Neural cell (in vitro differentiated cells): Measurements from ENCODE around the gene NFIA. TPM values are rescaled to one million over a fixed set of nuclear protein-coding genes. Genes with fewer than 3 reads are reported as not detected.

Experiments
- H2AFZ ChIP-seq: fragments of 200-600, 300-800 bp; sonication (generic), shearing (Covaris generic); 2 replicates; pipeline ENCODE4 v1.6.0; 2014; ENCODE audit warnings: low read depth, mild to moderate bottlenecking, antibody characterized with exemption, low read length, moderate library complexity
- H3F3A ChIP-seq: fragments of 200-600 bp; shearing (Covaris generic); 2 replicates; pipeline ENCODE4 v1.6.1; 2016; ENCODE audit warnings: mild to moderate bottlenecking, moderate library complexity, mixed read lengths, antibody characterized with exemption, low read length; ENCODE audit not compliant: insufficient read depth, poor library complexity, severe bottlenecking
- H3K27ac ChIP-seq: fragments of 200-600, 300-800 bp; sonication (generic), shearing (Covaris generic); 2 replicates; pipeline ENCODE4 v1.5.1; 2014; ENCODE audit warnings: mild to moderate bottlenecking, low read length, moderate library complexity
- H3K27me3 ChIP-seq: fragments of 300-800, 200-600 bp; sonication (generic), shearing (Covaris generic); 2 replicates; pipeline ENCODE4 v1.6.0; 2014; ENCODE audit warnings: mild to moderate bottlenecking, low read depth, low read length, moderate library complexity; ENCODE audit not compliant: insufficient read depth
- H3K36me3 ChIP-seq: fragments of 300-800, 200-600 bp; sonication (generic), shearing (Covaris generic); 2 replicates; pipeline ENCODE4 v1.5.1; 2014; ENCODE audit warnings: mild to moderate bottlenecking, antibody characterized with exemption, low read length, moderate library complexity; ENCODE audit not compliant: insufficient read depth
- H3K4me2 ChIP-seq: fragments of 300-800, 200-600 bp; sonication (generic), shearing (Covaris generic); 2 replicates; pipeline ENCODE4 v1.6.0; 2014; ENCODE audit warnings: mild to moderate bottlenecking, low read length
- H3K4me3 ChIP-seq: fragments of 300-800, 200-600 bp; sonication (generic), shearing (Covaris generic); 2 replicates; pipeline ENCODE4 v1.5.1; 2014; ENCODE audit warnings: mild to moderate bottlenecking, low read length, moderate library complexity
- H3K79me2 ChIP-seq: fragments of 200-600 bp; shearing (Covaris generic); replicated peaks from 2 replicates; pipeline ENCODE4 v1.6.0; 2014; ENCODE audit warnings: mild to moderate bottlenecking, low read length, moderate library complexity; ENCODE audit not compliant: insufficient read depth
- H3K9ac ChIP-seq: fragments of 300-800, 200-600 bp; sonication (generic), shearing (Covaris generic); 2 replicates; pipeline ENCODE4 v1.6.1; 2016; ENCODE audit warnings: mild to moderate bottlenecking, low read length, mixed read lengths
- H3K9me2 ChIP-seq: fragments of 200-600 bp; shearing (Covaris generic); 2 replicates; pipeline ENCODE4 v1.6.1; 2016; ENCODE audit warnings: mild to moderate bottlenecking, low read length, mixed read lengths; ENCODE audit not compliant: insufficient read depth
- H3K9me3 ChIP-seq: fragments of 200-600, 300-800 bp; sonication (generic), shearing (Covaris generic); 2 replicates; pipeline ENCODE4 v1.6.1; 2016; ENCODE audit warnings: mild to moderate bottlenecking, mixed run types, low read length, moderate library complexity, mixed read lengths
- H4K20me1 ChIP-seq: fragments of 200-600 bp; shearing (Covaris generic); 2 replicates; pipeline ENCODE4 v1.6.1; 2016; ENCODE audit warnings: mild to moderate bottlenecking, mixed run types; ENCODE audit not compliant: insufficient read depth
- EP300 ChIP-seq: fragments of 450-650 bp; conservative IDR thresholded peaks from 2 replicates; pipeline ENCODE4 v1.6.1; 2014; ENCODE audit warnings: antibody characterized with exemption, mild to moderate bottlenecking, moderate library complexity; ENCODE audit not compliant: poor library complexity, severe bottlenecking
- EZH2 ChIP-seq: fragments of 200-600, 300-800 bp; shearing (Covaris generic), sonication (generic); IDR thresholded peaks from 2 replicates; pipeline ENCODE4 v1.6.1; 2014; ENCODE audit warnings: antibody characterized with exemption, low read length, borderline replicate concordance, mild to moderate bottlenecking; ENCODE audit not compliant: insufficient read depth, poor library complexity, severe bottlenecking
- MXI1 ChIP-seq: fragments of 450-650 bp; conservative IDR thresholded peaks from 2 replicates; pipeline ENCODE4 v1.6.1; 2014; ENCODE audit warnings: antibody characterized with exemption, mild to moderate bottlenecking; ENCODE audit not compliant: poor library complexity, severe bottlenecking
- POLR2AphosphoS5 ChIP-seq: IDR thresholded peaks from 2 replicates; pipeline ENCODE4 v1.6.1; 2012
- RAD21 ChIP-seq: fragments of 450-650 bp; conservative IDR thresholded peaks from 2 replicates; pipeline ENCODE4 v1.6.1; 2014; ENCODE audit warnings: antibody characterized with exemption, mild to moderate bottlenecking, moderate library complexity
- SMC3 ChIP-seq: fragments of 450-650 bp; conservative IDR thresholded peaks from 2 replicates; pipeline ENCODE4 v1.6.1; 2014; ENCODE audit warnings: antibody characterized with exemption, mild to moderate bottlenecking, moderate library complexity; ENCODE audit not compliant: poor library complexity
- TAF1 ChIP-seq: IDR thresholded peaks from 2 replicates; pipeline ENCODE4 v1.6.1; 2012; ENCODE audit warnings: low read depth
- polyA plus RNA-seq: library from polyadenylated mRNA; depleted of rRNA; stranded (reverse); fragments of >200 nt; gene quantifications from 2 replicates; pipeline ENCODE4 v1.2.3, GENCODE V29; 2014
- TF ChIP-seq, protein P1 (sequence below): fragments of 450-650 bp; IDR thresholded peaks from 2 replicates; pipeline ENCODE4 v1.5.1; 2014; ENCODE audit warnings: antibody characterized with exemption, mild to moderate bottlenecking, moderate library complexity; ENCODE audit not compliant: poor library complexity, severe bottlenecking
- TF ChIP-seq, protein P2 (sequence below): IDR thresholded peaks from 2 replicates; pipeline ENCODE4 v1.6.1; 2012; ENCODE audit warnings: borderline replicate concordance

NFIA gene
- polyA plus RNA-seq, 1 donor from 2014 or later, result 0.47 TPM

DNA sequence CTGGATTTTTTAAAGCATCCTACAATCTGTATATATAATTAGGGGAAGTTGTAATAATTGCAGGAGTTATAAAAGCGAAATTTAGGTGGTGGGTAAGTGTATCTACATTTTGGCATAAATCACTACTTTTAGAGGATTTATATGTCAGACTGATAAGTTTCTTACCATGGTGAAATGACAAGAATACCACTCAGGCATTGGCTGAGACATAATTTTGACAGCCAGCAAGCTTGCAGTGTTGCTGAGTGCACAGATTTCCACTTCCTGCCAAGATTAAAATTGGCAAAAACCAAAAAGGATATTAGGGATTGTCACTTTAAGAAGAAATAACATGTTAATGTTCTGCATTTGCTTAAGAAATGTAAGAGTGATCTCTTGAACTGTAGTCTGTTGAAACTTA, 28.2 kb downstream of the NFIA start:
- Histone ChIP-seq H3K4me3 (no peak overlapping the region), H3K79me2 (no peaks in the 10 kb centered on the region), H3K27me3 (no peaks in the 10 kb centered on the region), H2AFZ (no peak overlapping the region), H3K27ac (no peak overlapping the region), H3K9ac (no peak overlapping the region), H3F3A (no peaks in the 10 kb centered on the region), H3K9me3 (no peaks in the 10 kb centered on the region), H3K4me2 (no peak overlapping the region), H3K36me3 (no peaks in the 10 kb centered on the region), H3K9me2 (no peaks in the 10 kb centered on the region), H4K20me1 (no peaks in the 10 kb centered on the region)
- TF ChIP-seq RAD21 (no peak), POLR2AphosphoS5 (no peak), TAF1 (no peak), SMC3 (no peak), EP300 (no peak), MXI1 (no peak), EZH2 (no peak)
- TF ChIP-seq, protein P1, sequence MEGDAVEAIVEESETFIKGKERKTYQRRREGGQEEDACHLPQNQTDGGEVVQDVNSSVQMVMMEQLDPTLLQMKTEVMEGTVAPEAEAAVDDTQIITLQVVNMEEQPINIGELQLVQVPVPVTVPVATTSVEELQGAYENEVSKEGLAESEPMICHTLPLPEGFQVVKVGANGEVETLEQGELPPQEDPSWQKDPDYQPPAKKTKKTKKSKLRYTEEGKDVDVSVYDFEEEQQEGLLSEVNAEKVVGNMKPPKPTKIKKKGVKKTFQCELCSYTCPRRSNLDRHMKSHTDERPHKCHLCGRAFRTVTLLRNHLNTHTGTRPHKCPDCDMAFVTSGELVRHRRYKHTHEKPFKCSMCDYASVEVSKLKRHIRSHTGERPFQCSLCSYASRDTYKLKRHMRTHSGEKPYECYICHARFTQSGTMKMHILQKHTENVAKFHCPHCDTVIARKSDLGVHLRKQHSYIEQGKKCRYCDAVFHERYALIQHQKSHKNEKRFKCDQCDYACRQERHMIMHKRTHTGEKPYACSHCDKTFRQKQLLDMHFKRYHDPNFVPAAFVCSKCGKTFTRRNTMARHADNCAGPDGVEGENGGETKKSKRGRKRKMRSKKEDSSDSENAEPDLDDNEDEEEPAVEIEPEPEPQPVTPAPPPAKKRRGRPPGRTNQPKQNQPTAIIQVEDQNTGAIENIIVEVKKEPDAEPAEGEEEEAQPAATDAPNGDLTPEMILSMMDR, result no peak
- TF ChIP-seq, protein P2, sequence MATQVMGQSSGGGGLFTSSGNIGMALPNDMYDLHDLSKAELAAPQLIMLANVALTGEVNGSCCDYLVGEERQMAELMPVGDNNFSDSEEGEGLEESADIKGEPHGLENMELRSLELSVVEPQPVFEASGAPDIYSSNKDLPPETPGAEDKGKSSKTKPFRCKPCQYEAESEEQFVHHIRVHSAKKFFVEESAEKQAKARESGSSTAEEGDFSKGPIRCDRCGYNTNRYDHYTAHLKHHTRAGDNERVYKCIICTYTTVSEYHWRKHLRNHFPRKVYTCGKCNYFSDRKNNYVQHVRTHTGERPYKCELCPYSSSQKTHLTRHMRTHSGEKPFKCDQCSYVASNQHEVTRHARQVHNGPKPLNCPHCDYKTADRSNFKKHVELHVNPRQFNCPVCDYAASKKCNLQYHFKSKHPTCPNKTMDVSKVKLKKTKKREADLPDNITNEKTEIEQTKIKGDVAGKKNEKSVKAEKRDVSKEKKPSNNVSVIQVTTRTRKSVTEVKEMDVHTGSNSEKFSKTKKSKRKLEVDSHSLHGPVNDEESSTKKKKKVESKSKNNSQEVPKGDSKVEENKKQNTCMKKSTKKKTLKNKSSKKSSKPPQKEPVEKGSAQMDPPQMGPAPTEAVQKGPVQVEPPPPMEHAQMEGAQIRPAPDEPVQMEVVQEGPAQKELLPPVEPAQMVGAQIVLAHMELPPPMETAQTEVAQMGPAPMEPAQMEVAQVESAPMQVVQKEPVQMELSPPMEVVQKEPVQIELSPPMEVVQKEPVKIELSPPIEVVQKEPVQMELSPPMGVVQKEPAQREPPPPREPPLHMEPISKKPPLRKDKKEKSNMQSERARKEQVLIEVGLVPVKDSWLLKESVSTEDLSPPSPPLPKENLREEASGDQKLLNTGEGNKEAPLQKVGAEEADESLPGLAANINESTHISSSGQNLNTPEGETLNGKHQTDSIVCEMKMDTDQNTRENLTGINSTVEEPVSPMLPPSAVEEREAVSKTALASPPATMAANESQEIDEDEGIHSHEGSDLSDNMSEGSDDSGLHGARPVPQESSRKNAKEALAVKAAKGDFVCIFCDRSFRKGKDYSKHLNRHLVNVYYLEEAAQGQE, result no peak

- H4K20me1 ChIP-seq, result no peaks in the 10 kb centered on the region
- H3K4me2 ChIP-seq, result no peak overlapping the region
- no peak overlapping the region for H3K4me3 ChIP-seq
- H3K27ac ChIP-seq, result no peak overlapping the region
- no peaks in the 10 kb centered on the region for H3K9me2 ChIP-seq
- no peak overlapping the region for H3K9ac ChIP-seq
- H3K9me3 ChIP-seq, result no peaks in the 10 kb centered on the region
- no peaks in the 10 kb centered on the region for H3K36me3 ChIP-seq
- H3K27me3 ChIP-seq, result no peaks in the 10 kb centered on the region
- H2AFZ ChIP-seq, result no peak overlapping the region
- H3K79me2 ChIP-seq, result no peaks in the 10 kb centered on the region
- no peaks in the 10 kb centered on the region for H3F3A ChIP-seq
- TF ChIP-seq SMC3, result no peak
- TF ChIP-seq POLR2AphosphoS5, result no peak
- TF ChIP-seq EP300, result no peak
These were observed 29.0 kb downstream of the NFIA start for GRCh38 chr1:61111084-61112004.
